Effector memory CD8-positive, alpha-beta T cell (primary cell): ENCODE data around the gene ARHGEF40.

ENCODE experiments used
- ATAC-seq: fragments of 150-1000 bp; cut with Tn5 transposase; replicated peaks from 2 replicates; pipeline ENCODE4 v1.10.0; 2021; ENCODE audit warnings: mild to moderate bottlenecking, moderate library complexity
- DNase-seq, 3 experiments: peaks; one replicate each; pipeline ENCODE4 v3.0.0; 2021
- H3K27ac Mint-ChIP-seq, 2 donors: one replicate each; pipeline ENCODE4 v1.8.0; 2022; ENCODE audit warnings: mild to moderate bottlenecking in 2 of 2, mixed read lengths in 2 of 2, moderate library complexity in 2 of 2
- H3K27me3 Mint-ChIP-seq, 2 donors: one replicate each; pipeline ENCODE4 v1.8.0; 2022; ENCODE audit warnings: mixed read lengths in 2 of 2
- H3K36me3 Mint-ChIP-seq: one replicate; pipeline ENCODE4 v1.8.0; 2022; ENCODE audit warnings: mild to moderate bottlenecking, moderate library complexity, mixed read lengths; ENCODE audit not compliant: insufficient read depth
- H3K4me1 Mint-ChIP-seq, 2 donors: one replicate each; pipeline ENCODE4 v1.8.0; 2022; ENCODE audit warnings: low read depth in 2 of 2, mixed read lengths in 2 of 2
- H3K4me3 Mint-ChIP-seq, 2 donors: one replicate each; pipeline ENCODE4 v1.8.0; 2022; ENCODE audit warnings: mild to moderate bottlenecking in 2 of 2, mixed read lengths in 2 of 2, moderate library complexity in 2 of 2
- H3K9me3 Mint-ChIP-seq, 2 donors: one replicate each; pipeline ENCODE4 v1.8.0; 2022; ENCODE audit warnings: mixed read lengths in 2 of 2

The ARHGEF40 gene

DNA sequence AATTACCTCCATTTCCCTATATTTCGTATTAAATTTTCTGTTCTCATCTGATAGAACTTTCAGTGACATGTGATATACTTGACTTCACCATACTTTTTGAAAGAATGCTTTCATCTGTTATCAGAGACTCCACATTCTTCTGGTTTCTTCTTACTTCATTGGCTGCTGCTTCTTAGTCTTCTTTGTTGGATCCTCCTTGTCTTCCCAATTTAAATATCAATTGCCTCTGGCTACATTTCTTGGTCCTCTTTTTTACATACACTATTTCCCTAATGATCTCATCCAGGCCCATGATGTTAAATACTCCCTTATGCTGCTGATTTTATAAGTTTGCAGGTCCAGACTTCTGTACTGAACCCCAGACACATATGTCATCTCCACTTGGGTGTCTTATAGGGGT is 63.8 kb downstream of the ARHGEF40 start:
- Mint-ChIP-seq H3K36me3 (no peaks in the 10 kb centered on the region), H3K4me3 (no peak overlapping the region), H3K27ac (no peak overlapping the region), H3K4me1 (no peaks in the 10 kb centered on the region), H3K9me3 (no peaks in the 10 kb centered on the region), H3K27me3 (peaks cover 0 to 5% of the 10 kb centered on the region in 2 donors)
- DNase-seq (no peak), ATAC-seq (no peak)

DNA sequence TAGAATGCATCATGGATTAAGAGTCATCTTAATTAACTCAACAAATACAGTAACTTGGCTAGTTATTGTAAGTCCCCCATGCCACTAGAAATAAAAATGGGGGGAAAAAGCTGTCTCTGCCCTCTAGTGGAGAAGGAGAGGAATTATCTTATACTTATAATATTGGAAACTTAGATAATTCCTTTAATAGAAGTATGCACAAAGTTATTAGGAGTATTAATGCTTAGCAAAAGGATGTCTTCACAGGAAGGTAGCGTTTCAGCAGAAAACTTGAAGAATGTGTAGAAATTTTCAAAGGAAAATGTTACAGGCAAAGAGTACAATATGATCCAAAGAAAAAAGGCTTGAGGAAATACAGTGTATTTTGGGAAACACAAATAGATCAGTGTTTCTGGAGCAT is 65.9 kb downstream of the ARHGEF40 start:
- no peaks in the 10 kb centered on the region for H3K4me1 Mint-ChIP-seq
- DNase-seq (no peak), ATAC-seq (no peak)
- H3K9me3 Mint-ChIP-seq: no peaks in the 10 kb centered on the region
- H3K27me3 Mint-ChIP-seq: peaks cover 0 to 5% of the 10 kb centered on the region in 2 donors
- no peak overlapping the region for H3K27ac Mint-ChIP-seq
- H3K4me3 Mint-ChIP-seq: no peak overlapping the region
- H3K36me3 Mint-ChIP-seq: no peaks in the 10 kb centered on the region
